Measurements from ENCODE around the gene ALG1. TPM values are rescaled to one million over a fixed set of nuclear protein-coding genes. Genes with fewer than 3 reads are reported as not detected.
"Not testable (repeated sequence)": the region's sequence is repeated elsewhere in the genome, so short reads cannot be mapped to it uniquely, and the experiment has no call there.

The ALG1 gene
- polyA plus RNA-seq, 1 of the 3 experiments (the other 2 are of a cell fraction): 27.0 TPM

- H3F3A ChIP-seq (replicated peaks; ENCODE audit: insufficient read depth); H4K20me1 ChIP-seq (ENCODE audit: insufficient read depth); H3K4me1 ChIP-seq (ENCODE audit: control insufficient read depth in 1 of 2, insufficient read depth in 2 of 2, low read depth in 1 of 2, low read length in 1 of 2); CTCF ChIA-PET; H3K27ac ChIP-seq (ENCODE audit: low read depth in 2 of 2, low read length in 1 of 2); H3K27me3 ChIP-seq (ENCODE audit: insufficient read depth); POLR2A ChIA-PET; H3K4me3 ChIP-seq (ENCODE audit: low read depth in 2 of 2, low read length in 1 of 2); H3K4me2 ChIP-seq; H3K9ac ChIP-seq; H2AFZ ChIP-seq (ENCODE audit: low read depth); H3K79me2 ChIP-seq (ENCODE audit: insufficient read depth); H3K9me3 ChIP-seq; DNase-seq; H3K9me2 ChIP-seq: not testable (repeated sequence)
- 72% methylated on average over 4 of the region's 9 CpGs for WGBS (ENCODE audit: low lambda C conversion rate)
- peaks cover 4 to 16% of the 10 kb centered on the region in 2 experiments for H3K36me3 ChIP-seq (replicated peaks in 1 of 2; ENCODE audit: control insufficient read depth in 1 of 2, insufficient read depth in 2 of 2, low read length in 1 of 2)
Observed at GRCh38 chr16:5080996-5081395, 9.4 kb downstream of the ALG1 start.

- not testable (repeated sequence) for H3K4me2 ChIP-seq; H3K9me3 ChIP-seq; H3K9me2 ChIP-seq; H3K4me1 ChIP-seq (ENCODE audit: control insufficient read depth in 1 of 2, insufficient read depth in 2 of 2, low read depth in 1 of 2, low read length in 1 of 2); H3K9ac ChIP-seq; H4K20me1 ChIP-seq (ENCODE audit: insufficient read depth); DNase-seq; H3F3A ChIP-seq (replicated peaks; ENCODE audit: insufficient read depth); H2AFZ ChIP-seq (ENCODE audit: low read depth); H3K27me3 ChIP-seq (ENCODE audit: insufficient read depth); H3K79me2 ChIP-seq (ENCODE audit: insufficient read depth); H3K27ac ChIP-seq (ENCODE audit: low read depth in 2 of 2, low read length in 1 of 2); H3K4me3 ChIP-seq (ENCODE audit: low read depth in 2 of 2, low read length in 1 of 2)
- 86% methylated on average over 7 of the region's 9 CpGs for WGBS (ENCODE audit: low lambda C conversion rate)
- POLR2A ChIA-PET: interaction anchor here (1.5 kb wide), 1 partner anchor 27 kb away, joined by 3 read pairs; no protein-coding TSS in a partner anchor
- H3K36me3 ChIP-seq (replicated peaks in 1 of 2; ENCODE audit: control insufficient read depth in 1 of 2, insufficient read depth in 2 of 2, low read length in 1 of 2): peaks cover 7 to 12% of the 10 kb centered on the region in 2 experiments
- CTCF ChIA-PET: interaction anchor here (0.6 to 1.2 kb wide), 3 partner anchors 9 to 385 kb away, joined by 3 read pairs; no protein-coding TSS in a partner anchor
Observed at GRCh38 chr16:5083646-5084045, 12.0 kb downstream of the ALG1 start.

GRCh38 chr16:5084099-5084731 is 12.6 kb downstream of the ALG1 start:
- H3K27me3 ChIP-seq (ENCODE audit: insufficient read depth); H3K27ac ChIP-seq (ENCODE audit: low read depth in 2 of 2, low read length in 1 of 2); H3K4me1 ChIP-seq (ENCODE audit: control insufficient read depth in 1 of 2, insufficient read depth in 2 of 2, low read depth in 1 of 2, low read length in 1 of 2); H3K4me2 ChIP-seq; H3F3A ChIP-seq (replicated peaks; ENCODE audit: insufficient read depth); H4K20me1 ChIP-seq (ENCODE audit: insufficient read depth); H3K79me2 ChIP-seq (ENCODE audit: insufficient read depth); H3K4me3 ChIP-seq (ENCODE audit: low read depth in 2 of 2, low read length in 1 of 2); H3K9ac ChIP-seq; DNase-seq; H3K9me2 ChIP-seq; H2AFZ ChIP-seq (ENCODE audit: low read depth); H3K9me3 ChIP-seq: not testable (repeated sequence)
- ChIA-PET CTCF (interaction anchor here (0.7 to 1.6 kb wide), 12 partner anchors 8 to 128 kb away, joined by 3 to 8 read pairs (median 3); no protein-coding TSS in a partner anchor), POLR2A (interaction anchor here (1.5 kb wide), 1 partner anchor 28 kb away, joined by 3 read pairs; no protein-coding TSS in a partner anchor)
- WGBS (ENCODE audit: low lambda C conversion rate): 78% methylated on average over 11 of the region's 11 CpGs
- peaks cover 9 to 12% of the 10 kb centered on the region in 2 experiments for H3K36me3 ChIP-seq (replicated peaks in 1 of 2; ENCODE audit: control insufficient read depth in 1 of 2, insufficient read depth in 2 of 2, low read length in 1 of 2)

GRCh38 chr16:5084802-5085201 is 13.2 kb downstream of the ALG1 start:
- ChIA-PET POLR2A (interaction anchor here (1.5 kb wide), 1 partner anchor 29 kb away, joined by 3 read pairs; no protein-coding TSS in a partner anchor), CTCF (interaction anchor here (0.7 to 1.6 kb wide), 11 partner anchors 8 to 129 kb away, joined by 3 to 8 read pairs (median 3); no protein-coding TSS in a partner anchor)
- H3K4me2 ChIP-seq; H2AFZ ChIP-seq (ENCODE audit: low read depth); H3K9me2 ChIP-seq; H3K27me3 ChIP-seq (ENCODE audit: insufficient read depth); H4K20me1 ChIP-seq (ENCODE audit: insufficient read depth); H3K9me3 ChIP-seq; H3K4me1 ChIP-seq (ENCODE audit: control insufficient read depth in 1 of 2, insufficient read depth in 2 of 2, low read depth in 1 of 2, low read length in 1 of 2); H3K9ac ChIP-seq; H3K79me2 ChIP-seq (ENCODE audit: insufficient read depth); H3F3A ChIP-seq (replicated peaks; ENCODE audit: insufficient read depth); H3K27ac ChIP-seq (ENCODE audit: low read depth in 2 of 2, low read length in 1 of 2); H3K4me3 ChIP-seq (ENCODE audit: low read depth in 2 of 2, low read length in 1 of 2): not testable (repeated sequence)
- 60% methylated on average over 5 of the region's 10 CpGs for WGBS (ENCODE audit: low lambda C conversion rate)
- peaks cover 10 to 12% of the 10 kb centered on the region in 2 experiments for H3K36me3 ChIP-seq (replicated peaks in 1 of 2; ENCODE audit: control insufficient read depth in 1 of 2, insufficient read depth in 2 of 2, low read length in 1 of 2)
- peak; percentile 66 for DNase-seq
- TF ChIP-seq CTCF (IDR thresholded peaks at IDR 0.05): peak; percentile 72
- TF ChIP-seq RAD21 (IDR thresholded peaks at IDR 0.05; ENCODE audit: low read length): peak; percentile 61

- H3K9ac ChIP-seq; DNase-seq; H3K9me3 ChIP-seq; H3K79me2 ChIP-seq (ENCODE audit: insufficient read depth); H4K20me1 ChIP-seq (ENCODE audit: insufficient read depth); H3K9me2 ChIP-seq; H3K27me3 ChIP-seq (ENCODE audit: insufficient read depth); H2AFZ ChIP-seq (ENCODE audit: low read depth); H3F3A ChIP-seq (replicated peaks; ENCODE audit: insufficient read depth); H3K4me3 ChIP-seq (ENCODE audit: low read depth in 2 of 2, low read length in 1 of 2); H3K4me2 ChIP-seq; H3K27ac ChIP-seq (ENCODE audit: low read depth in 2 of 2, low read length in 1 of 2); POLR2A ChIA-PET; H3K4me1 ChIP-seq (ENCODE audit: control insufficient read depth in 1 of 2, insufficient read depth in 2 of 2, low read depth in 1 of 2, low read length in 1 of 2): not testable (repeated sequence)
- CTCF ChIA-PET: interaction anchor here (1.4 to 1.6 kb wide), 2 partner anchors 13 to 31 kb away, joined by 6 to 8 read pairs; no protein-coding TSS in a partner anchor
- peaks cover 11 to 12% of the 10 kb centered on the region in 2 experiments for H3K36me3 ChIP-seq (replicated peaks in 1 of 2; ENCODE audit: control insufficient read depth in 1 of 2, insufficient read depth in 2 of 2, low read length in 1 of 2)
- 92% methylated on average over 11 of the region's 11 CpGs for WGBS (ENCODE audit: low lambda C conversion rate)
Observed at GRCh38 chr16:5085716-5086115, 14.1 kb downstream of the ALG1 start.
